HG02943 (cell line): ENCODE results near the gene PHC2.

Experiments used
- ATAC-seq: cut with Tn5 transposase; IDR thresholded peaks from one replicate; pipeline ENCODE4 v1.9.1; 2021; ENCODE audit warnings: mild to moderate bottlenecking, low read depth, moderate library complexity; ENCODE audit not compliant: unreplicated experiment

The PHC2 gene

GRCh38 chr1:33392639-33393038, 38.3 kb downstream of the PHC2 start:
- no peak for ATAC-seq

- no peak for ATAC-seq
Observed at GRCh38 chr1:33392206-33392605, 38.7 kb downstream of the PHC2 start.

DNA sequence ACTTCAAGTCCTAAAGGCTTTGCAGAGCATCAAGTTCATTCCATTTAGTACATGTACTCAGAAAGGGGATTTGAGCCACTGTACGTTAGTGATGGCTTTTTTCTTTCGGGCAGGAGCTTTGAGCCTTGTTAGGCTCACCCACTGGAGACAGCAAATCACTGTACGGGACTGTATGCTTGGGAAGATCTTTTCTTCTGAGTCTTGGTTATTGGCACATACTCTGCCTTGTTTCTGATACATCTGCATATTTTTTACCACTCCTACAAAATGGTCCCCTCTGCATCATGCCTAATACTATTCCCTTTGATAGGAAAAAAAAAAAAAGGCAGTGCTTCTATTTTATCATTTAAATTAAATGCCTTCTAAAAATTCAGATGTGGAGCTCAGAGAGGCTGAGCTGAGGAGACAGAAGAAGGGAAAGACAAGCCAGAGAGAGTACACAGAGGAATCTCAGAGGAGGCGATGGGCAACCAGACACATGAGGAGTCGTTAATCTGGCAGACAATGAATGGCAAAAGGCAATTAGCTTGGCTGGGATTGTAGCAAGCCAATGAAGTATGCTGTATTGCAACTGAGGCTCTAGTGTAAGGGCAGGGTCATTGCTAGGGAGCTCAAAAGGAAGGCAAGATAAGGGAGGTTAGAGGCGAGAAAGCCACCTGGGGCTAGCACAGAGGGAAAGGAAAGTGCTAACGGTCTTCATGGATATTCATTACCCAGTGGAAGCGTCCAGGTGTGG, 39.4 kb downstream of the PHC2 start:
- ATAC-seq: no peak

- no peak for ATAC-seq
Observed at GRCh38 chr1:33390542-33390941, 40.4 kb downstream of the PHC2 start.

GRCh38 chr1:33388805-33389771, 41.8 kb downstream of the PHC2 start:
- no peak for ATAC-seq

DNA sequence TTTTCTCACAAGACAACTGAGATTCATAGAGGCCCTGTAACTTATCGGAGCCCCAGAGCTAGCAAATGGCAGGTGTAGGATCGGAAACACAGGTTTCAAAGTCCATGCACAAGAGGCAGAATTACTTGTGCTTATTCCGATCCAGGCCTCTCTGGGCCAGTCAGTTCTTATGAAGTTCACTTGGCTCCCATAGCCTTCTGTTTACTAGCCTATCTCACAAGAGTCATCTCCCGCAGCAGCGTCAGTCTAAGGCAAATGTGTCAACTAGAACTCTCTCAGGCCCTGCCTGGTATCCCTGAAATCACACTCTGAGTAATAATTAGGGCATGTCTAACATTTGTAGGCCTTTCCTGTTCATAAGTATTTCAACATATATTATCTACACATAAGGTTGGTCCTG, 43.3 kb downstream of the PHC2 start:
- no peak for ATAC-seq

DNA sequence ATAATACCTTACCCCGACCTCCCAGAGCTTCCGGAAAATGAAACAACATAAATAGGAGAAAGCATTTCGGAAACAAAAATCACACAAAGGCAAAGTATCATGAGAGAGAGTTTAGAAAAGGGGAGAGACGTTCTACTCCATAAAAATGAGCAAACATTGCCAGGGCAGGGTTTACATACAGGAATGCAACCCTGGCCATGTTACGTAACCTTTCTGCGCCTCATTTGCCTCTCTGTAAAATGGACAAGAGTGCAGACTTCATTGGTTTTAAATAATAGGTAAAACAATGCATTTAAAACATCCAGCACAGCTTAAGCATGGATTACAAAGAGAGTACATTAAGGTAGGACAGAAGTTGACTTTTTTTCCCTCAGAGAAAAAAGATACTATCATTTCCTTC, 45.6 kb downstream of the PHC2 start:
- ATAC-seq: no peak

DNA sequence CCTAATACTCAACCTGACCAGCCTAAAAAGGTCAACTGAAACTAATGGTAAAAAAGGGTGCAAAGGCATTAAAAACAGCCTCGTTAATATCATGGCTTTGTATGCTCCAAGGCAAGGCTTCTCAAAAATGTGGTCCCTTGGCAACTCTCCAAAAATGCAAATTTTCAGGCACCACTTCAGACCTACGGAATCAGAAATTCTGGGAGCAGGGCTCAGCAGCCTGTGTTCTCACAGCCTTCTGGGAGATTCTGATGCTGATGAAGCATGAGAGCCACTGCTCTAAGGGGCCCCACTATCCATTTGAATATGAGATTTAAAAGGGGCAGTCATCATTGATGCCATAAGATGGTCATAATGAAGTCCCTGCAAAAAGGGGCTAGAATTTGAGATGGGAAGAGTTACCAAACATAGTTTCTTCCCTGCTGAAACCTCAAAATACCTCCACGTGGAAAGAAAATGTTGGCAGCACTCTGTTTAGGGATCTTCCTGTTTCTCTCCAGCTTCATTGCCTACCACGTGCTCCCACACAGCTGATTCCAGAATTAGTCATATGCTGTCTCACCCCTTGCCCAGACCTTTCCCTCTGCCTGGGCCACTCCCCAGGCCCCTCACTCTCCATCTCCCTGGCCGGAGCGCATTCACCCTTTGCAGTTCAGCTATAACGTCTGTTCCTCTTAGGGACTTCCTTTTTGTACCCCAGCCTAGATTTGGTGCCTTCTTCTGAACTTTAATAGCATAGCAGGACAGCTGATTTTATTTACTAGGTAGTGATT, 46.7 kb downstream of the PHC2 start:
- no peak for ATAC-seq

GRCh38 chr1:33383489-33383888, 47.4 kb downstream of the PHC2 start:
- no peak for ATAC-seq

- no peak for ATAC-seq
Observed at GRCh38 chr1:33382661-33383415, 48.1 kb downstream of the PHC2 start.

DNA sequence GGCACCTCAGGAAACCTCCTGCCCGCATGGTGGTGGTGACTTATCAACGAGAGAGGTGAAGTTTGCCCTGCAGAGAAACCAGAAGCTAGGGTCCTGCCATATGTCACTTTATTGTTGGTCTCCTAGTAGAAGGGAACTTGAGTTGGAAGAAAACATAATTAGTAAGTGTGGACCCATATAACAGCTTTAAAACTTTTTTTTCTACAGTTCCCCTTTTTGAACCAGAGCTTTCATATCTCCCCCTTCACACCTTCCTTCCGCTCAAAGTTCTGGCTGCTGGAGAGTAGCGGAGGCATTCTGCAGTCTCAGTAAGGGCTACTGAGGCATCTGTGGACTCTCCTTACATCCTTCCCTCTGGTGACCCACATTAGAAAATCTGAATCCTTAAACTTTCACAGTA, 48.9 kb downstream of the PHC2 start:
- no peak for ATAC-seq

DNA sequence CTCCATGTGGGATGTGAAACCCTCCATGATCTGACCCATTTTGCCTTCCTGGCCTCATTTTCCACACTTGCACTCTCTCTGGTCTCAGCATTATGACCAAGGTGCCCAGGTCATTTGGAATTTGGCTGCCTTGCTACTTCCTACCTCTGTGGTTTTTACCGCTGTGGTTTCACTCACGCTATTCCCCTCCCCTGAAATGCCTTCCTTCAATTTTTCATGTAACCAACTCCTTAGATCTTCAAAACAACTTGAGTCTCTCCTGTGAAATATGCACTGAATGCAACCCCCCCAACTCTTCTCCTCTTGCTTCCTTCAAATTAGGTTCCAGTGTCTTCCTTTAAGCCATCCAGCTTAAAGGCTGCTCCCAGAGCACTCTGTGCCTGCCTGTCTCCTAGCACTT, 50.1 kb downstream of the PHC2 start:
- ATAC-seq: no peak

DNA sequence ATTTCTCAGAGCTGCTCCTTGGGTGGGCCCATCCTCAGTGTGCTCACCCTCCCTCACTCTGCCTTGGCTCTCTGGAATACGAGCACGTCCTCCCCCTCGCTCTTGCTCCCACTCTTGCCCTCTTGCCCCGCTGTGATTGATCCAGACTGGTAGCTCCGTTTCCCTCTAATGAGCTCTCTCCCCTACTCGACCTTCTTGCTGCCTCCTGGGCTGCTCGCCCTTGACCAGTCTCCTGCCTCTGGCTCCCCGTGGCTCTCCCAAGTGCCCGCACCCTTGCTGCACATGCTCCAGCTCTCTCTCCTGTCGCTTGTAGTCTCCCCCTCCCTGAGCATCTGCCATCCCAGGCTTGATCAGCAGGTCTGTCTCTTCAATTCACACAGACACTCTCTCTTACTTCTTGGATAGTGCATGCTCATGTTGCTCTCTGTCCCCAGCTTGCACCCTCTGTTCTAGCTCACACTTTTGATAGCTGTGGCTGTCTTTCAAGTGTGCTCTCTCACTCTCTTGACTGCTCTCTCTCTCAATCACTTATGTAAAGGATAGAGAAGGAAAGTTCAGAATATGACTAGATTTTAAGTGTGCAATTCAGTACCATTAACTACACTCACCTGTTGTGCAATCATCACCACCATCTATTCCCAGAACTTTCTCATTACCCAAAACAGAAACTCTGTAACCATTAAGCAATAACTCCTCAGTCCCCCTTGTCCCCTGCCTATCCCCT, 51.1 kb downstream of the PHC2 start:
- no peak for ATAC-seq

DNA sequence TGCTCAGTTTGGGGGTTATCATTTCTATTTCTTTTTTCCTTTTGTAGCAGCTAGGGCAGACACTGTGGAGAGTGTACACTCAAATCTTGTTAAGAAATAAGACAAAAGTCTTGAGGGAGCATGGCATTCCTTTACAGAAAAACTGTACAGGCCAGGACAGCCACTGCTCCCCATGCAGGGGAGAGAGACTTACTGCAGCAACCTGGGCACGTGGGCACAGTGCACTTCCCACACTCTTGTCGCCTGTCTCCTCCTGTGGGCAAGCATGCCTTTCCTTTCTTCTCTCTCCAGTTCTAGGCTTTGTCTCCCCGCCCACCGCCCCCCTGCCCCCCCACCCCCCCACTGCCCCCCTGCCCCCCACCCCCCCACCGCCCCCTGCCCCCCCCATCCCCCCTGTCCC, 51.9 kb downstream of the PHC2 start:
- ATAC-seq: no peak

DNA sequence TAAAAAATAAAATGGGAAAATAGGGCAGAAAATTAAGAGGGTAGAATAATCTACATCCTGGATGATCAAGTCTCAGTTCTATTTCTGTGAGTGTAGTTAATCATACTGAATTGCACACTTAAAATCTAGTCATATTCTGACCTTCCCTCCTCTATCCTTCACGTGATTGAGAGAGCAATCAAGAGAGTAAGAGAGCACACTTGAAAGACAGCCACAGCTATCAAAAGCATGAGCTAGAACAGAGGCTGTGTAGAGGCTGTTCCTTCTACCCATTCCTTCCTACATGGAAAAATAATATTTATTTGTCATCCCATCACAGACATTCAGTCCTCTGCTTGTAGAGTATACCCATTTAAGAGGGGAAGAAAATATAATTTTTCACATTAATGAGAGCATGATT, 52.4 kb downstream of the PHC2 start:
- no peak for ATAC-seq

- no peak for ATAC-seq
Observed at GRCh38 chr1:33377756-33378155, 53.1 kb downstream of the PHC2 start.

- no peak for ATAC-seq
Observed at GRCh38 chr1:33377013-33377412, 53.9 kb downstream of the PHC2 start.

- ATAC-seq: no peak
Observed at GRCh38 chr1:33375316-33375715, 55.6 kb downstream of the PHC2 start.

- no peak for ATAC-seq
Observed at GRCh38 chr1:33374336-33375105, 56.4 kb downstream of the PHC2 start.
